ENCODE data around the gene PLD1. TPM values are rescaled to one million over a fixed set of nuclear protein-coding genes. Genes with fewer than 3 reads are reported as not detected.

PLD1 gene
- total and polyA plus RNA-seq, 10 of the 15 experiments (the other 5 are each of a cell fraction or from before 2014, with no cell fraction given) = 2.9 to 108 (median 3.6) TPM

DNA sequence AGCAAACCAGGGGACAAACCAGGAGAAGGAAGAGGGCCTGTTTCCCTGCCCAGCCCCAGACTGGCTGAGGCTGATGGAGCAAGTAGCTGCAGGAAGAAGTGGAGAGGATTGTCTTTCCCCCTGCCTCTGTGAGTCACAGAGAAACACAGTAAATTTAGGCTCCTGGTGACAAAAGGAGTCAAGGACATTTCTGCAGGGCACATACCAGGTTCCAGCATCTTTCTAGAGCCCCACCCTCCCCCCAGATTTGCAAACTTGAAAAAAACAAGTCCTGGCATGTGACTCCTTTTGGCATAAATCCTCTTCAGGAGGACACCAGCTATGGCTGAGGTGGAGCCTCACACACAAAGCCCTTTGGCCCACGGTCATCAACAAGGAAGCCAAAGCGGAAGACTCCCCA lies 17.8 kb downstream of the PLD1 start:
- no peak overlapping the region for H3K4me2 ChIP-seq (ENCODE audit: control insufficient read depth, insufficient read depth)
- no peak overlapping the region for H2AFZ ChIP-seq (ENCODE audit: control insufficient read depth, low read depth, low read length)
- DNase-seq (ENCODE audit: low read depth, low spot score) = no peak
- 47% methylated on average over 2 of the region's 2 CpGs for WGBS (ENCODE audit: insufficient coverage, insufficient replicate concordance, low lambda C conversion rate, missing lambda C conversion rate)
- ChIA-PET RAD21 (ENCODE audit: unreplicated experiment) (interaction anchor here (1.0 to 7.4 kb wide), 5 partner anchors 10 to 41 kb away, joined by 4 to 93 read pairs (median 6); partner anchors contain the start of gene PLD1), CTCF (interaction anchor here (1.1 to 7.8 kb wide), 5 partner anchors 13 to 179 kb away, joined by 3 to 87 read pairs (median 4); no protein-coding TSS in a partner anchor), POLR2A (interaction anchor here (0.6 to 5.4 kb wide), 4 partner anchors 9 to 31 kb away, joined by 4 to 53 read pairs (median 6); no protein-coding TSS in a partner anchor), SMC1A (ENCODE audit: uncharacterized antibody, unreplicated experiment) (interaction anchor here (0.6 to 10.9 kb wide), 9 partner anchors 12 to 1527 kb away, joined by 3 to 187 read pairs (median 6); no protein-coding TSS in a partner anchor)
- peaks cover 0 to 2% of the 10 kb centered on the region in 2 experiments; a peak in 2 of 4 replicates for H3K36me3 ChIP-seq (ENCODE audit: control insufficient read depth in 2 of 2, insufficient read depth in 2 of 2, low read length in 1 of 2)
- intact Hi-C loops (cut with micrococcal nuclease; ENCODE audit: unreplicated experiment) = no loop called here
- no TSS peak for BruUV-seq (replicated peaks)
- no peaks in the 10 kb centered on the region; the same call in 1 of the 2 replicates for H3K79me2 ChIP-seq (ENCODE audit: control insufficient read depth, insufficient read depth, low read length)
- no peaks in the 10 kb centered on the region; the same call in 2 of the 3 replicates for H3K9me3 ChIP-seq (replicated peaks; ENCODE audit: control insufficient read depth, insufficient read depth, low read length)
- no peak for ATAC-seq
- no peaks in the 10 kb centered on the region for H3K27me3 ChIP-seq (replicated peaks in 1 of 2; ENCODE audit: control insufficient read depth in 2 of 2, insufficient read depth in 2 of 2, low read length in 1 of 2)
- FAIRE-seq = no peak
- H4K20me1 ChIP-seq (ENCODE audit: control insufficient read depth, insufficient read depth) = no peaks in the 10 kb centered on the region
- in situ Hi-C loops (cut with MboI) = no loop called here
- no peaks in the 10 kb centered on the region; the same call in 1 of the 2 replicates for H3K4me1 ChIP-seq (ENCODE audit: control insufficient read depth, insufficient read depth, low read length)
- H3K27ac ChIP-seq (ENCODE audit: control insufficient read depth, insufficient read depth) = no peak overlapping the region
- H3K9ac ChIP-seq (ENCODE audit: control insufficient read depth, insufficient read depth, low read length) = no peak overlapping the region
- no peak overlapping the region for H3K4me3 ChIP-seq
- TF ChIP-seq ASH2L (IDR thresholded peaks at IDR 0.05; ENCODE audit: borderline replicate concordance, low read depth) (no peak), TARDBP (IDR thresholded peaks at IDR 0.05; ENCODE audit: borderline replicate concordance) (no peak), STAT3 (IDR thresholded peaks at IDR 0.05; ENCODE audit: low read depth, low read length) (no peak), IKZF1 (conservative IDR thresholded peaks at IDR 0.05) (no peak), ZNF24 (IDR thresholded peaks at IDR 0.05) (no peak), GATAD2B (conservative IDR thresholded peaks at IDR 0.05; ENCODE audit: low read depth) (no peak), KDM1A (IDR thresholded peaks at IDR 0.05; ENCODE audit: borderline replicate concordance) (no peak), TBL1XR1 (IDR thresholded peaks at IDR 0.05; ENCODE audit: low read depth, low read length) (no peak), BACH1 (IDR thresholded peaks at IDR 0.05; ENCODE audit: borderline replicate concordance) (no peak), MTA3 (IDR thresholded peaks at IDR 0.05; ENCODE audit: borderline replicate concordance, low read length) (no peak), NR2F1 (conservative IDR thresholded peaks at IDR 0.05) (no peak), GABPA (IDR thresholded peaks at IDR 0.05; ENCODE audit: low read depth) (no peak)
- TF ChIP-seq, protein P1, sequence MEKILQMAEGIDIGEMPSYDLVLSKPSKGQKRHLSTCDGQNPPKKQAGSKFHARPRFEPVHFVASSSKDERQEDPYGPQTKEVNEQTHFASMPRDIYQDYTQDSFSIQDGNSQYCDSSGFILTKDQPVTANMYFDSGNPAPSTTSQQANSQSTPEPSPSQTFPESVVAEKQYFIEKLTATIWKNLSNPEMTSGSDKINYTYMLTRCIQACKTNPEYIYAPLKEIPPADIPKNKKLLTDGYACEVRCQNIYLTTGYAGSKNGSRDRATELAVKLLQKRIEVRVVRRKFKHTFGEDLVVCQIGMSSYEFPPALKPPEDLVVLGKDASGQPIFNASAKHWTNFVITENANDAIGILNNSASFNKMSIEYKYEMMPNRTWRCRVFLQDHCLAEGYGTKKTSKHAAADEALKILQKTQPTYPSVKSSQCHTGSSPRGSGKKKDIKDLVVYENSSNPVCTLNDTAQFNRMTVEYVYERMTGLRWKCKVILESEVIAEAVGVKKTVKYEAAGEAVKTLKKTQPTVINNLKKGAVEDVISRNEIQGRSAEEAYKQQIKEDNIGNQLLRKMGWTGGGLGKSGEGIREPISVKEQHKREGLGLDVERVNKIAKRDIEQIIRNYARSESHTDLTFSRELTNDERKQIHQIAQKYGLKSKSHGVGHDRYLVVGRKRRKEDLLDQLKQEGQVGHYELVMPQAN (conservative IDR thresholded peaks at IDR 0.05) = no peak
- TF ChIP-seq, protein P2, sequence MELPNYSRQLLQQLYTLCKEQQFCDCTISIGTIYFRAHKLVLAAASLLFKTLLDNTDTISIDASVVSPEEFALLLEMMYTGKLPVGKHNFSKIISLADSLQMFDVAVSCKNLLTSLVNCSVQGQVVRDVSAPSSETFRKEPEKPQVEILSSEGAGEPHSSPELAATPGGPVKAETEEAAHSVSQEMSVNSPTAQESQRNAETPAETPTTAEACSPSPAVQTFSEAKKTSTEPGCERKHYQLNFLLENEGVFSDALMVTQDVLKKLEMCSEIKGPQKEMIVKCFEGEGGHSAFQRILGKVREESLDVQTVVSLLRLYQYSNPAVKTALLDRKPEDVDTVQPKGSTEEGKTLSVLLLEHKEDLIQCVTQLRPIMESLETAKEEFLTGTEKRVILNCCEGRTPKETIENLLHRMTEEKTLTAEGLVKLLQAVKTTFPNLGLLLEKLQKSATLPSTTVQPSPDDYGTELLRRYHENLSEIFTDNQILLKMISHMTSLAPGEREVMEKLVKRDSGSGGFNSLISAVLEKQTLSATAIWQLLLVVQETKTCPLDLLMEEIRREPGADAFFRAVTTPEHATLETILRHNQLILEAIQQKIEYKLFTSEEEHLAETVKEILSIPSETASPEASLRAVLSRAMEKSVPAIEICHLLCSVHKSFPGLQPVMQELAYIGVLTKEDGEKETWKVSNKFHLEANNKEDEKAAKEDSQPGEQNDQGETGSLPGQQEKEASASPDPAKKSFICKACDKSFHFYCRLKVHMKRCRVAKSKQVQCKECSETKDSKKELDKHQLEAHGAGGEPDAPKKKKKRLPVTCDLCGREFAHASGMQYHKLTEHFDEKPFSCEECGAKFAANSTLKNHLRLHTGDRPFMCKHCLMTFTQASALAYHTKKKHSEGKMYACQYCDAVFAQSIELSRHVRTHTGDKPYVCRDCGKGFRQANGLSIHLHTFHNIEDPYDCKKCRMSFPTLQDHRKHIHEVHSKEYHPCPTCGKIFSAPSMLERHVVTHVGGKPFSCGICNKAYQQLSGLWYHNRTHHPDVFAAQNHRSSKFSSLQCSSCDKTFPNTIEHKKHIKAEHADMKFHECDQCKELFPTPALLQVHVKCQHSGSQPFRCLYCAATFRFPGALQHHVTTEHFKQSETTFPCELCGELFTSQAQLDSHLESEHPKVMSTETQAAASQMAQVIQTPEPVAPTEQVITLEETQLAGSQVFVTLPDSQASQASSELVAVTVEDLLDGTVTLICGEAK (IDR thresholded peaks at IDR 0.05; ENCODE audit: borderline replicate concordance) = no peak
- TF ChIP-seq, protein P3, sequence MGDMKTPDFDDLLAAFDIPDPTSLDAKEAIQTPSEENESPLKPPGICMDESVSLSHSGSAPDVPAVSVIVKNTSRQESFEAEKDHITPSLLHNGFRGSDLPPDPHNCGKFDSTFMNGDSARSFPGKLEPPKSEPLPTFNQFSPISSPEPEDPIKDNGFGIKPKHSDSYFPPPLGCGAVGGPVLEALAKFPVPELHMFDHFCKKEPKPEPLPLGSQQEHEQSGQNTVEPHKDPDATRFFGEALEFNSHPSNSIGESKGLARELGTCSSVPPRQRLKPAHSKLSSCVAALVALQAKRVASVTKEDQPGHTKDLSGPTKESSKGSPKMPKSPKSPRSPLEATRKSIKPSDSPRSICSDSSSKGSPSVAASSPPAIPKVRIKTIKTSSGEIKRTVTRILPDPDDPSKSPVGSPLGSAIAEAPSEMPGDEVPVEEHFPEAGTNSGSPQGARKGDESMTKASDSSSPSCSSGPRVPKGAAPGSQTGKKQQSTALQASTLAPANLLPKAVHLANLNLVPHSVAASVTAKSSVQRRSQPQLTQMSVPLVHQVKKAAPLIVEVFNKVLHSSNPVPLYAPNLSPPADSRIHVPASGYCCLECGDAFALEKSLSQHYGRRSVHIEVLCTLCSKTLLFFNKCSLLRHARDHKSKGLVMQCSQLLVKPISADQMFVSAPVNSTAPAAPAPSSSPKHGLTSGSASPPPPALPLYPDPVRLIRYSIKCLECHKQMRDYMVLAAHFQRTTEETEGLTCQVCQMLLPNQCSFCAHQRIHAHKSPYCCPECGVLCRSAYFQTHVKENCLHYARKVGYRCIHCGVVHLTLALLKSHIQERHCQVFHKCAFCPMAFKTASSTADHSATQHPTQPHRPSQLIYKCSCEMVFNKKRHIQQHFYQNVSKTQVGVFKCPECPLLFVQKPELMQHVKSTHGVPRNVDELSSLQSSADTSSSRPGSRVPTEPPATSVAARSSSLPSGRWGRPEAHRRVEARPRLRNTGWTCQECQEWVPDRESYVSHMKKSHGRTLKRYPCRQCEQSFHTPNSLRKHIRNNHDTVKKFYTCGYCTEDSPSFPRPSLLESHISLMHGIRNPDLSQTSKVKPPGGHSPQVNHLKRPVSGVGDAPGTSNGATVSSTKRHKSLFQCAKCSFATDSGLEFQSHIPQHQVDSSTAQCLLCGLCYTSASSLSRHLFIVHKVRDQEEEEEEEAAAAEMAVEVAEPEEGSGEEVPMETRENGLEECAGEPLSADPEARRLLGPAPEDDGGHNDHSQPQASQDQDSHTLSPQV (IDR thresholded peaks at IDR 0.05) = no peak

Data from GM12878 (cell line).